Caco-2 (cell line): Measurements from ENCODE around the gene S100A3. TPM values are rescaled to one million over a fixed set of nuclear protein-coding genes. Genes with fewer than 3 reads are reported as not detected.
"Not testable (repeated sequence)": the region's sequence is repeated elsewhere in the genome, so short reads cannot be mapped to it uniquely, and the experiment has no call there.

ENCODE experiments used
- BruUV-seq: library from RNA; stranded (reverse); fragments of 400-500 nt; replicated peaks from 2 replicates; lab custom pipeline; 2021; lab: Mats Ljungman, UMichigan
- CTCF ChIA-PET: fragments of 300-600 bp; sonication (Branson Sonifier 250); formaldehyde crosslinking; loops from one replicate; lab custom pipeline; 2022; ENCODE audit warnings: antibody characterized with exemption; lab: Charles Lee
- POLR2A ChIA-PET: fragments of 300-600 bp; sonication (Branson Sonifier 250); formaldehyde crosslinking; loops from one replicate; lab custom pipeline; 2022; ENCODE audit warnings: antibody characterized with exemption; lab: Charles Lee
- DNase-seq, 2 experiments: peaks; one replicate each; pipeline versions ENCODE4 v3.0.0 to v3.0.0-alpha.2; 2020 to 2022
- H3K27me3 ChIP-seq: replicated peaks from 2 replicates; pipeline ENCODE4 v1.6.0; 2011; ENCODE audit warnings: low read length; ENCODE audit not compliant: control insufficient read depth, insufficient read depth
- H3K36me3 ChIP-seq: 2 replicates; pipeline ENCODE4 v1.5.1; 2011; ENCODE audit warnings: low read length; ENCODE audit not compliant: control insufficient read depth, insufficient read depth
- H3K4me1 ChIP-seq: fragments of 250-450 bp; sonication (Bioruptor Pico); 2 replicates; pipeline ENCODE4 v1.5.1; 2020; ENCODE audit warnings: mild to moderate bottlenecking
- H3K4me3 ChIP-seq: 2 replicates; pipeline ENCODE4 v1.5.1; 2011; ENCODE audit warnings: low read depth, mild to moderate bottlenecking, control low read depth, low read length
- H3K9me3 ChIP-seq: fragments of 250-450 bp; sonication (Bioruptor Pico); 2 replicates; pipeline ENCODE4 v1.5.1; 2020; ENCODE audit warnings: mild to moderate bottlenecking, moderate library complexity
- H3K27ac Mint-ChIP-seq: one replicate; pipeline ENCODE4 v1.8.0; 2022; ENCODE audit warnings: mixed read lengths; ENCODE audit not compliant: unreplicated experiment
- H3K27me3 Mint-ChIP-seq: one replicate; pipeline ENCODE4 v1.8.0; 2022; ENCODE audit warnings: mixed read lengths; ENCODE audit not compliant: insufficient read depth, unreplicated experiment
- H3K36me3 Mint-ChIP-seq: one replicate; pipeline ENCODE4 v1.8.0; 2022; ENCODE audit warnings: mild to moderate bottlenecking, mixed read lengths; ENCODE audit not compliant: insufficient read depth, unreplicated experiment
- H3K4me1 Mint-ChIP-seq: one replicate; pipeline ENCODE4 v1.8.0; 2022; ENCODE audit warnings: low read depth, mixed read lengths; ENCODE audit not compliant: unreplicated experiment
- H3K4me3 Mint-ChIP-seq: one replicate; pipeline ENCODE4 v1.8.0; 2022; ENCODE audit warnings: mild to moderate bottlenecking, moderate library complexity, mixed read lengths; ENCODE audit not compliant: unreplicated experiment
- H3K9me3 Mint-ChIP-seq: one replicate; pipeline ENCODE4 v1.8.0; 2022; ENCODE audit warnings: mixed read lengths; ENCODE audit not compliant: unreplicated experiment
- intact Hi-C: fragments of 100-400 bp; cut with micrococcal nuclease; formaldehyde crosslinking; loops from one replicate; pipeline ENCODE4 v1.10.0; 2022; ENCODE audit not compliant: unreplicated experiment
- total RNA-seq: library from RNA; stranded (reverse); gene quantifications from 2 replicates; pipeline ENCODE4 v1.2.3, GENCODE V29; 2022
- TF ChIP-seq, protein P1 (sequence below), 2 experiments: fragments of 200-600 bp in 1 of 2; IDR thresholded peaks; 1 replicate in 1 of 2; 2 replicates in 1 of 2; pipeline versions ENCODE4 v1.5.1 to v1.8.0; 2011 to 2022; ENCODE audit warnings: antibody characterized with exemption in 1 of 2, control low read depth in 1 of 2, inconsistent platforms in 1 of 2, low read depth in 1 of 2, low read length in 1 of 2, mild to moderate bottlenecking in 1 of 2, moderate library complexity in 1 of 2; ENCODE audit not compliant: insufficient read depth in 1 of 2, severe bottlenecking in 1 of 2, unreplicated experiment in 1 of 2

The S100A3 gene
- total RNA-seq, 1 experiment from 2014 or later, result 0.61 TPM

GRCh38 chr1:153526132-153526543 lies 22.9 kb downstream of the S100A3 start:
- Histone ChIP-seq H3K9me3 (peaks cover 5% of the 10 kb centered on the region; the same call in 1 of the 2 replicates), H3K4me1 (peaks cover 23% of the 10 kb centered on the region), H3K36me3 (no peaks in the 10 kb centered on the region), H3K4me3 (no peak overlapping the region), H3K27me3 (no peaks in the 10 kb centered on the region)
- intact Hi-C loops, result no loop called here
- BruUV-seq, result no TSS peak
- no peak overlapping the region for H3K4me3 Mint-ChIP-seq
- peak in 1 of 2 experiments; percentile 42 for DNase-seq
- TF ChIP-seq, protein P1, sequence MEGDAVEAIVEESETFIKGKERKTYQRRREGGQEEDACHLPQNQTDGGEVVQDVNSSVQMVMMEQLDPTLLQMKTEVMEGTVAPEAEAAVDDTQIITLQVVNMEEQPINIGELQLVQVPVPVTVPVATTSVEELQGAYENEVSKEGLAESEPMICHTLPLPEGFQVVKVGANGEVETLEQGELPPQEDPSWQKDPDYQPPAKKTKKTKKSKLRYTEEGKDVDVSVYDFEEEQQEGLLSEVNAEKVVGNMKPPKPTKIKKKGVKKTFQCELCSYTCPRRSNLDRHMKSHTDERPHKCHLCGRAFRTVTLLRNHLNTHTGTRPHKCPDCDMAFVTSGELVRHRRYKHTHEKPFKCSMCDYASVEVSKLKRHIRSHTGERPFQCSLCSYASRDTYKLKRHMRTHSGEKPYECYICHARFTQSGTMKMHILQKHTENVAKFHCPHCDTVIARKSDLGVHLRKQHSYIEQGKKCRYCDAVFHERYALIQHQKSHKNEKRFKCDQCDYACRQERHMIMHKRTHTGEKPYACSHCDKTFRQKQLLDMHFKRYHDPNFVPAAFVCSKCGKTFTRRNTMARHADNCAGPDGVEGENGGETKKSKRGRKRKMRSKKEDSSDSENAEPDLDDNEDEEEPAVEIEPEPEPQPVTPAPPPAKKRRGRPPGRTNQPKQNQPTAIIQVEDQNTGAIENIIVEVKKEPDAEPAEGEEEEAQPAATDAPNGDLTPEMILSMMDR (IDR thresholded peaks at IDR 0.05; ENCODE audit: insufficient read depth in 1 of 2, low read depth in 1 of 2, low read length in 1 of 2, severe bottlenecking in 1 of 2, unreplicated experiment in 1 of 2), result no peak
- ChIA-PET POLR2A (interaction anchor here (0.8 kb wide), 1 partner anchor 87 kb away, joined by 3 read pairs; the partner anchor contains the start of gene S100A16), CTCF (interaction anchor here (0.5 to 1.6 kb wide), 4 partner anchors 10 to 1492 kb away, joined by 3 to 6 read pairs (median 4); partner anchors contain the start of gene S100A6)
- peaks cover 13% of the 10 kb centered on the region for H3K36me3 Mint-ChIP-seq
- H3K27me3 Mint-ChIP-seq, result no peaks in the 10 kb centered on the region
- H3K9me3 Mint-ChIP-seq, result peaks cover 9% of the 10 kb centered on the region
- H3K4me1 Mint-ChIP-seq, result peaks cover 27% of the 10 kb centered on the region
- no peak overlapping the region for H3K27ac Mint-ChIP-seq

GRCh38 chr1:153525088-153525728 lies 23.9 kb downstream of the S100A3 start:
- Mint-ChIP-seq H3K9me3 (peaks cover 9% of the 10 kb centered on the region), H3K27me3 (no peaks in the 10 kb centered on the region), H3K36me3 (peaks cover 21% of the 10 kb centered on the region), H3K4me3 (no peak overlapping the region), H3K27ac (peak overlapping the region; percentile 66), H3K4me1 (peaks cover 36% of the 10 kb centered on the region)
- Histone ChIP-seq H3K36me3 (no peaks in the 10 kb centered on the region), H3K27me3 (no peaks in the 10 kb centered on the region), H3K4me3 (no peak overlapping the region), H3K4me1 (peaks cover 33% of the 10 kb centered on the region), H3K9me3 (peaks cover 5% of the 10 kb centered on the region; the same call in 1 of the 2 replicates)
- BruUV-seq, result no TSS peak
- intact Hi-C loops, result no loop called here
- TF ChIP-seq, protein P1 (IDR thresholded peaks at IDR 0.05; ENCODE audit: insufficient read depth in 1 of 2, low read depth in 1 of 2, low read length in 1 of 2, severe bottlenecking in 1 of 2, unreplicated experiment in 1 of 2), result no peak
- POLR2A ChIA-PET, result interaction anchor here (0.6 to 0.8 kb wide), 2 partner anchors 88 to 101 kb away, joined by 3 to 4 read pairs; partner anchors contain the start of gene S100A16
- CTCF ChIA-PET, result interaction anchor here (1.5 to 1.6 kb wide), 3 partner anchors 9 to 102 kb away, joined by 3 to 6 read pairs (median 4); partner anchors contain the start of genes S100A13 and S100A6
- DNase-seq, result no peak

- peaks cover 37% of the 10 kb centered on the region for H3K36me3 Mint-ChIP-seq
- POLR2A ChIA-PET, H3K4me3 ChIP-seq, H3K4me3 Mint-ChIP-seq, H3K9me3 Mint-ChIP-seq, H3K9me3 ChIP-seq, DNase-seq, CTCF ChIA-PET, H3K27me3 ChIP-seq, H3K36me3 ChIP-seq, intact Hi-C loops, H3K27me3 Mint-ChIP-seq: not testable (repeated sequence)
- BruUV-seq, result TSS peak; percentile 75
- H3K27ac Mint-ChIP-seq, result peak overlapping the region; percentile 46
- peaks cover 56% of the 10 kb centered on the region for H3K4me1 Mint-ChIP-seq
- H3K4me1 ChIP-seq, result peaks cover 56% of the 10 kb centered on the region
Observed at GRCh38 chr1:153522353-153523048, 26.6 kb downstream of the S100A3 start.

DNA sequence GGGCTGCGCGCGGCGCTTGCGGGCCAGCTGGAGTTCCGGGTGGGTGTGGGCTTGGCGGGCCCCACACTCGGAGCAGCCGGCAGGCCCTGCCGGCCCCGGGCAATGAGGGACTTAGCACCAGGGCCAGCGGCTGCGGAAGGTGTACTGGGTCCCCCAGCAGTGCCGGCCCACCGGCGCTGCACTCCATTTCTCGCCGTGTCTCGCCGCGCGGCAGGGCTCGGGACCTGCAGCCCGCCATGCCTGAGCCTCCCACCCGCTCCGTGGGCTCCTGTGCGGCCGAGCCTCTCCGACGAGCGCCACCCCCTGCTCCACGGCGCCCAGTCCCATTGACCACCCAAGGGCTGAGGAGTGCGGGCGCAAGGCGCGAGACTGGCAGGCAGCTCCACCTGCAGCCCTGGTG lies 27.2 kb downstream of the S100A3 start:
- CTCF ChIA-PET, result interaction anchor here (0.6 to 1.3 kb wide), 2 partner anchors 50 to 56 kb away, joined by 3 to 5 read pairs; no protein-coding TSS in a partner anchor
- Mint-ChIP-seq H3K27ac (peak overlapping the region; percentile 46), H3K36me3 (peaks cover 37% of the 10 kb centered on the region), H3K4me1 (peaks cover 50% of the 10 kb centered on the region)
- H3K27me3 Mint-ChIP-seq, H3K36me3 ChIP-seq, BruUV-seq, H3K4me3 Mint-ChIP-seq, H3K9me3 ChIP-seq, H3K27me3 ChIP-seq, DNase-seq, H3K4me3 ChIP-seq, H3K9me3 Mint-ChIP-seq, intact Hi-C loops: not testable (repeated sequence)
- H3K4me1 ChIP-seq, result peaks cover 63% of the 10 kb centered on the region
- POLR2A ChIA-PET, result interaction anchor here (1.1 kb wide), 1 partner anchor 56 kb away, joined by 4 read pairs; no protein-coding TSS in a partner anchor
